HG02852 (cell line): ENCODE results near the gene TBL1X.

ENCODE experiments used
- ATAC-seq: cut with Tn5 transposase; IDR thresholded peaks from one replicate; pipeline ENCODE4 v1.9.1; 2021; ENCODE audit warnings: mild to moderate bottlenecking, moderate library complexity; ENCODE audit not compliant: unreplicated experiment

The TBL1X gene

DNA sequence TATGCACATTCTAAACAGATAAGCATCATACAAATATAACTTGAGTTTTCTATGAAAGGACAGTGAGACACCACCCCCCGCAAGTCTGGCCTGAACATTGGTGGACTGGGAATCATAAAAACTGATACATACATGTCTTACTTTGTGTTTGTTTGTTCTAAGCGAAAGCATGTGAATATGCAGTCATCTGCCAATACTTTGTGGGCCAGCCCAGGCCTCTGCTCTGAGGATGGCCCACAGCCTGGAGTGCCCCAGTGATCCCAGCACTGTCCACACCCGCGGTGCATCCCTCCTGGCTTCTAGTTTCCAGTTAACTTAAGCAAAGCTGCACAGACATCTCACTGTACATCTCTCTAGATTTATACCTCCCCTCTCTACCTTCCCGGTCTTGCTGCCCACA is 154.3 kb downstream of the TBL1X start:
- ATAC-seq: no peak

DNA sequence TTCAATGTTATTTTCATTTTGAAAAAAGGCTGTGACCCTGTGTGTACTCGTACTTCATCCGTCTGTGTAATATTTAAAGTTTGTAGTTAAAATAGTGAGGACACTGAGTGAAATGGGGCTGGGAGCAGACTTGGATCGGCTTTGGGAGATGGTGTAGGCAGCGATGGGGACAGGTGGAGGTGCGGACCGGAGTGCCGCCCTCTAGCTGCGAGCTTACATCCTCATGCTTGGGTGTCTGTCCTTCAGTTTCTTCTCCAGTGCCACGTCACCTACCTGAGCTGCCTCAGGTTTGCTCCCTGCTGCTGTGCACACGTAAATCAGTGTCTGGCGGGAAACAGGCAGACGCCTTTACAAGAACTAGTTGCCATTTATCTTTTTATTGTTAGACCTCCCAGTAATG is 154.7 kb downstream of the TBL1X start:
- no peak for ATAC-seq

DNA sequence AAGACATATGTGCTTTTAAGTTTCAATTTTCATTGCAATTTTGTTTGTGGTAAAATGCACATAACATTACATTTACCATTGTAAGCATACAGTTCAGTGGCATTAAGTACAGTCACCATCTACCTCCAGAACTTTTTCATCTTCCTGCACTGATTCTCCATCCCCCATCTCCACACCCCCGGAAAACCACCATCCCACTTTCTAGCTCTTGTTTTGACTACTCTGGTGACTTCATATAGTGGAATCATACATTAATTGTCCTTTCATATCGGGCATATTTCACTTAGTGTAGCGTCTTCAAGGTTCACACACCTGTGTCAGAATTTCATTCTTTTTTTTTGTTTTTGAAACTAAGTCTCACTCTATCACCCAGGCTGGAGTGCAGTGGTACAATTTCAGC is 157.3 kb downstream of the TBL1X start:
- no peak for ATAC-seq

DNA sequence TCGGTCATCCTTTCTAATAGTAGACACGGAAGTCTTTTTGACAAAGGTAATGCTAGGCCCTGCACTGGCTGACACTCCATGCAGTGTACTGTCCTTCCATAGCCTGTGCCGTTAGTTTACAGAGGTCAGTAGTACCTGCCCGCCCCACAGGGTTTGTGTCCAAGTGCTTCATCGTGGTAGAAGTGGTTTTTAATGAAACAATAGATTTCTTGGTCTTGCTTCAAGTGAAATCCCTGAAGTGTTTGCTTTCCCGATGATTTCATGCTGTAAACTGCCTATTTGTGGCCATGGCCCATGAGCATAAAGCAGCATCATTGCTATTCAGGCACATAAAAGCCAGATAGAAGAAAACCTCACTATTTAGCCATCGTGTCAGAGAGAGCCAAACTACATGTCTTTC is 161.5 kb downstream of the TBL1X start:
- ATAC-seq: no peak

DNA sequence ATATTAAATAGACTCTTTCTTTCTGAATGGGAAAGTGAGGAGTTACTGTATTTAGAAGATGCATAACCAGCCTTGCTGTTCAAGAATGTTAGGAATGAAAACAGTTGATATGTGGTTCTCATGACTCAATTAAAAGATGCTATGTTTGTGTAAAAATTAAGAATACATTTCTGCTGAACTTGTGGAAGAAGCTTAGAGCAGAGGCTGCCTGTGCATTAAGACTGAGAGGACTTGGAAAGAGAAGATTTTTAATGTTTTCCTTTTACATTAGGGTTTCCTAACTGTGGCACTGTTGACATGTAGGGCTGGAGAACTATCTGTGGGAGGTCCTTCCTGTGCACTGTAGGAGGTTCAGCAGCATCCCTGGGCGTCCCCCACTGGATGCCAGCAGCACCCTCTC is 163.1 kb downstream of the TBL1X start:
- no peak for ATAC-seq

DNA sequence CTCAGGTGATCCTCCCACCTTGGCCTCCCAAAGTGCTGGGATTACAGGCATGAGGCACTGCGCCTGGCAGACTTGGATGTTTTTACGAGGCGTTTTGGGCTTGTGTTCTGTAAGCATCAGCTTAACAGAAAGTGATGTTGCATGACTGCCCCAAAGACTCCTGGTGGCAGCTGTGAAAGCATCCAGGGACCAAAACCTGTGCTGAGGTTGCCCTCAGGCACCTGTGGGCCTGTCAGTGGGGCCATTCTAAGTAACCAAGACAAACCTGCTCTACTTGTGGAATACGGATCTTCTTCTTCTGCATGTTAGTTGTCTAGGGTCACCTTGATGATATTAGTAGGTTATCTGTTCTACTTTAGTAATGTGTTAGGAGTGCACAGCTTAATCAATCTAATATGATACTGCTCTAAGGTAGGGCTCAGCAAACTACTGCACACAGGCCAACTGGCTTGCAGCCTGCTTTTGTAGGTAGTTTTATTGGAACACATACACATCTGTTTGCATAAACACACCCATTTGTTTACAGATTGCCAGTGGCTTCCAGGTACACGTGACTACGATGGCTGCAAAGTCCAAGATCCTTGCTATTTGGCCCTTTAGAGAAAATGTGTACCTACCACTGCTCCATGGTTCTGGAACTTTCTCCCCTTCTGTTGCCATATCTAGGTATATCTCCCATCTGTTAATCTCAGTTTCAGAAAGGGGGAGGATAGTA is 164.1 kb downstream of the TBL1X start:
- no peak for ATAC-seq

DNA sequence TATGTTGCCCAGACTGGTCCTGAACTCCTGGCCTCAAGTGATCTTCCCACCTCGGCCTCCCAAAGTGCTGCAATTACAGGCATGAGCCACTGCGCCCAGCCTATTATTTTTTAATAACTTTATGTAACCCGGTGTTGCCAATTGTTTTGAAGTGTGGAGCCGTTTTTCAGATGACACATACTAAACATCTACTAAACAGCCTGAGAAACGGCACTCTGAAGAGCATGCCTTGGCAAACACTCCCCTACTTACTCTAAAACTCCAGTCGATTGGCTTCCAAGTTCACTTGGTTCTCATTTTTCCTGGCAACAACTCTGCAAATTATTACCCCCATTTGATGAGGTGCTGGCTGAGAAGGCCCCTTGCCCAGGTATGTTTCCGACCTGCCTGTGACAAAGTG is 169.7 kb downstream of the TBL1X start:
- ATAC-seq: no peak

DNA sequence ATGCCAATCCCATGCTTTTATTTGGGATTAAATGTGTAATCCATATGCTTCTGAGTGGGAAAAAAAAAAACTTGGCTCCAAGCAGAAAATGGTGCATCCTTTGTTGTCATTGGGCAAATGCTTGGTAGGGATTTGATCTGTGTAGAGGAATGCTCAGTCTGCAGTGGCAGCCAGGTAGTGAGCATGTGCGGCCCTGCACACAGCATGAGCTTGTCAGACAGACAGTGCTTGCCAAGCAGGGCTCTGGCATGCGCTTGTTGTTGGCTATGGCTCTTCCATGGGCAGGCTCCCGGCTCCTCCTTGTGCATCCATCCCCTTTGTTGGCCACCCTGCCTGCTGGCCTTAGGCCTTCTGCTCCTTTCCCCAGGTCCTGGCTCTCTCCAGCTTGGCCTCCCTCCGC is 170.5 kb downstream of the TBL1X start:
- no peak for ATAC-seq

DNA sequence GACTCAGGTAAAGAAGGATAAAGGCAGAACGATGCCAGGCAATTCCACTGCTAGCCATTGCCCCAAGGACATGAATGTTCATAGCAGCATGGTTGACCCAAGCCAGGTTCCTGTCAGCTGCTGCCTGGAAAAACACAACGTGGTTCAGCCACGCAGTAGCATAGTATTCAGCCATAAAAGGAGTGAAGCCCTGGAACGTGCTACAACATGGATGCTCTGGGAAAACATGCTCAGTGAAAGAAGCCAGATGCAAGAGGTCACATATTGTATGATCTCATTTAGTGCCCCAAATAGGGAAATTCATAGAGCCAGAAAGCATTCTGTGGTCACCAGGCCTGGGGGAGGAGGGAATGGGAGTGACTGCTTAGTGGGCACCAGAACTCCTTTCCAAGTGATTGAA is 170.9 kb downstream of the TBL1X start:
- no peak for ATAC-seq

DNA sequence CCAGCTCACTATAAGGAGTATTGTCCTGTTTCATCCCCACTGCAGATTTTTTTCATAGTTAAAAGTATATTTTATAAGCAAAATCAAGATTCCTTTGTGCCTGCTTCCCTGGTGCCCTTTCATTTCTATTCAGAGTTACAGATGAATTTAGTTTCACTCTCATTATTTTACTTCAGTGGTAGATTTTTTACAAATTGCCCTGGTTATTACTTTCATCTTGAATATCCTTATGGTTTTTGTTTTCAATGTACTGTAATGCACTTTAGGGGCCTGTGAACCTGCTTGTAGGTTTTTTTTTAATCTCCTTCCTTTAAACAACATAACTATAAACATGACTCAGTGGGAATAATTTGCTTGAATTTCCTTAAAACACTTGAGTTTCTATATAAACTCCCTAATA is 174.0 kb downstream of the TBL1X start:
- no peak for ATAC-seq

DNA sequence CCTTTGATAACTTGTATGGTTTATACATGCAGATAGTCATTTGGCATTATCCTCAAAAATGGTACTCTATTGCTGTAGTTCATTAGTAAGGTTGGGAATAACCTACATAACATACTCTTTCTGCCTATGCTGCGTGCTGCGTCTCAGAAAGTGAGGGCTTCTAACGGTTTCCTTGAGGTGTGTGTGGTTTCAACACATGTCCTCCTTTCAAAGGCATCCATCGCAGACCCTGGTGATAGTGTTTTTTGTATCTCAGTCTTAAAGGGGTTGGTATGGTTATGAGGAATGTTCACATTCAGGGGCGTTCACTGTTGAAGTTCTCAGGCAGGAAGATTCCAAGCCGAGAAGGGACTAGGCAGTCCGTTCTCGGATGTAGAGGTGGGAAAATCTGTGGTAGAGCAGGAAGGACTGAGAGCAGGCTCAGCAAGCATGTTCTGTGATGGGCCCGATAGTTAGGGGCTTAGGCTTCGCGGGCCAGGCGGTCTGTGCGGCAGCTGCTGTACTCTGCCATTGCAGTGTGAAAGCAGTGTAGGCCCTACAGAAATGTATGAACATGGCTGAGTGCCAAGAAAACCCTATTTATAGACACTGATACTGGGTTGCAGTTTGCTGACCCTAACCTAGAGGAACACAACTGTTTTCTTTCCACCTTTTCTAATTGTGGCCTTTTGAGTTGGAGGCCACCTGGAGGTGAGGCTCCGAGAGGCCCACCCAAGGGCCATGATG is 177.6 kb downstream of the TBL1X start:
- no peak for ATAC-seq

DNA sequence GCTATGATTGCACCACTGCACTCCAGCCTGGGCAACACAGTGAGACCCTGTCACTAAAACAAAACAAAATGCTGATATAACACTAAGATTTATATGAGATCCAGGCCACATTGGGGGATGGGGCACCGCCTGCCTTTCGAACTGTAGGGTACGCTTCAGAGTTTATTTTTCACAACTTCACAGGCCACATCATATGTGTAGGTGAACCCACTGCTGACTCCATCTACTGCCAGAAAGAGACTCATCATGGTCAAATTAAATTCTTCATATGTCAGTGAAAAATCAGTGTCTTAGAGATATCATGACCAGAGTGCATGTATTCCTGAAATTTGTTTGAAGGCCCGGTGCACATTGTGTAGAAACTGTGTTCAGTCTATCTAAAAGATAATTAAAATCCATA is 178.9 kb downstream of the TBL1X start:
- no peak for ATAC-seq

DNA sequence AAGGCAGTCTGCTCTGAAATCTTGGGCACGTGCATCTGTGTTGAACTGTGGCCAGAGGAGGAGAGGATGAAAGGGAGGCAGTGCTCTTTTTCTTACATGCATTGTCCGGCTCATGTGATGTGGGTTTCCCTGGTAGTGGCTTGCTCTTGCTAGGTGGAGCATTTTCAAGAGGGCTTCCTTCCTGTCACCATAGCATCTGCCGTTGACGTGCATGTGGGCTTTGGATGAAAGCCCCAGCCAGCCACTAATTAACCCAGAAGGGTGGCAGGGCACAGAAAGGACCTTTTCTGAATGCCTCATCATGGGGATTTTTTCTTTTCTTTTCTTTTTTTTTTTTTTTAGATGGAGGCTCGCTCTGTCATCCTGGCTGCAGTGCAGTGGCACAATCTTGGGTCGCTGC is 179.5 kb downstream of the TBL1X start:
- ATAC-seq: peak; percentile 75

DNA sequence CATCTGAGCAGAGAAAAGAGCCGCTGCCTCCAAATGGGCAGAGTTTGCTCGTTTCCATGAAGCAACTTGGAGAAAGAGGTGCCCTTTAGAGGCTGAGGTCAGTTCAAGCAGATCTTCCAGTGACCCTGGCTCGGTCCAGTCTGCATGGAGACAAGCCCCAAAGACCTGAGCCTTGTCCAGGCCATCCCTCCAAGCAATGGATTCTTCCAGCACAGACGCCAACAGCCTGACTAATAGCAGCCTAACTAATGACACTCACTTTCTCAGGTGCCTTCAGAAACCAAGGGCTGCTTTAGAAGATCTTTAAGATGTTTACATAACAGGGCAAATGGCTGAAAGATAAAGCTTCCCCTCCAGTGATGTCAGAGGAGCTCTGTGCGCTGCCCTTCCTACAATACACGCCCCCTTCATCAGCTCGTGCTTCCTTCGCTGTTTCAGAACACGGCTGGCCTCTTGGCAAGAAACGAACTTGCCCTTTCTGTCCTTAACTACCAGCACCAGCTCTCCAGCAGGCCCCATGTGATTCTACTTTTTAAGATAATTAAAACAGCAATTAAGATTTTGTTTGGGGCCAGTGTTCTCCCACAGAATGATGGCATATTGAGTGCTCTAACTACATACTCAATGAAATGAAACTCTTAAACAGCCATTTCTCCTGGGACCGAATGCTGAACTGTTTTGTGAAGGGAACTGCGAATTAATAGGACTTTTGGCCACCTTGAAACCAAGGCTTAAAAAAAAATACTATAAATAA is 181.8 kb downstream of the TBL1X start:
- no peak for ATAC-seq

DNA sequence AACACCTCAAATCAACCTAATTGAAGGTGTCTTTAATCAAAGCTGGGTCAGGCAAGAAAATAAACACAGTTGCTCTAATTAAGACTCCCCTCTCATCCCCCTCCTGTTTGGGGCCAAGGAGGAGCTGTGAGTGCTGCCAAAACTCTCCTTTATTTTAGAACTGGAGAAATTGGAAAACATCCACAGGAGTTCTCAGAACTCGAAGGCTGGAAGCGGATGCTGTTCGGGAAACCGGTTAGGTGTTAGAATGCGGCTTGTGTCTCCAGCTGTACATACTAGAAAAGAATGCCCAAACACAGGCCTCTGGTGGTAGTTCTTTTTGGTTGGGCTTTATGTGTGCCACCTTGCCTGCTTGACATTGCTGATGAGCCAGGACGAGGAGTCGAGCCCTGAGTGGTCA is 182.6 kb downstream of the TBL1X start:
- no peak for ATAC-seq

DNA sequence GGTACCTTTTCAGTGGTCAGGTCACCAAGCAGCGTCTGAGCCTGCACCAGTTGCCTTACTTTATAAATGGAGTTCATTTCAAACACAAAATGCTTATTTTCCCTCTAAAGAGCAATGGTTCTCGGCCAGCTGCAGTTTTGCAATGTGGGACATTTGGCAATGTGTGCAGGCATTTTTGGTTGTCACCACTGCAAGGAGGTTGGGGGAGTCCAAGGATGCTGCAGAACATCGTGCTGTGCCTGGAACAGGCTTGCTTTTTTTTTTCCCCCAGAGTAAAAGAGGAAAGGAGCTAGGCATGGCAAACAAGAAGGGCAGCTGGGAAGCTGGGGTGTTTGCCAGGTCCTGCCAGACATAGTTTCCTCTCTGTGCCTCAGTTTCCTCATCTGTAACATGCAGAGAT is 185.2 kb downstream of the TBL1X start:
- no peak for ATAC-seq

DNA sequence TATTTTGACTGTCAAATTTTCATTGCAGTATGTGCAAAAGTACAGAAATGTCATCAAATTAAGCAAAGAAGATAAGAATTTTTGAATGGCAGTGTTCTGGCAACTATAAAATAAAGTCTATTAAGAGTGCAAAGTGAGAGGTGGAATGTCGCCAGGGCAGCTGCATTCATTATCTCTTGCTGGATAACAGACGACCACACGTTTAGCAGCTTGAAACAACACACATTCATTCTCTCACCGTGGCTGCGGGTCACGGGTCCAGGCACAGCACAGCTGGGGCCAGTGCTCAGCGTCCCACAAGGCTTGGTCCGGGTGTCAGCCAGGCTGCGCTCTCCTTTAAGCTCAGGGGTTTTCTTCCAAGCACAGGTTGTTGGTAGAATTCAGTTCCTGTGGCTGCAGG is 186.9 kb downstream of the TBL1X start:
- no peak for ATAC-seq

DNA sequence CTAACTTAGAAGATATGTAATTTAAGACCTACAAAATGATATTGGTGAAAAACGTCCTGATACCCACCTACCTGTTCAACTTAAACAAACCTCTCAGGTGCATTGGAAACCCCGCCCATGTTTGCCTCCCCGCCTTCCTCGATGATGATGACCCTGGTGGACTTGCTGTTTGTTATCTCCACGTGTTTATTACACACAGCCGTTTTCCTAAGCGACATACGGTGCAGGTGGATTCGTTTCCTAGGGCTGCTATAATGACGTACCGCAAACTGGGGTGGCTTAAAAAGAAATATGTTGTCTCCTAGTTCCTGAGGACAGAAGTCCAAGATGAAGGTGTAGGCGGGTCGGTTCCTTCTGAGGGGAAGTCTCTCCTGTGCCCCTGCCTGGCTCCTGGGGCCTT is 190.1 kb downstream of the TBL1X start:
- ATAC-seq: no peak

DNA sequence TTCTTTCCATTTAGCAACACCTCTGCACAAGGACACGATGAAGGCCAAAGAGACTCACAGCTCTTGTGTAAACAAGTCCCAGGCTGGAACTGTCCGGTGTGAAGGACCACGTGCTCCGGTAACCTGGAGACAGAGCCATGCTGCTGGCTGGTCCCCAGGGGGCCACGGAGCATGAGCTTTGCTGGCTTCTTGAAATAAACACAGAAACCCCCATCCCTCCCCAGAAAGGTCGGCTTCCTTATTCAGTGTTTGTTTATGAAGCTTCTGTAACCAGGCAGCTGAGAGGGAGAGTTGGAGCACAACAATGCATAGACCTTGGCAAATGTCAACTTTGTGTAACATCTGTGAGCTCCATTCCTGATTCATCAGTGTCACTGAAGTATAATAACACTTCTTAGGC is 191.4 kb downstream of the TBL1X start:
- no peak for ATAC-seq

DNA sequence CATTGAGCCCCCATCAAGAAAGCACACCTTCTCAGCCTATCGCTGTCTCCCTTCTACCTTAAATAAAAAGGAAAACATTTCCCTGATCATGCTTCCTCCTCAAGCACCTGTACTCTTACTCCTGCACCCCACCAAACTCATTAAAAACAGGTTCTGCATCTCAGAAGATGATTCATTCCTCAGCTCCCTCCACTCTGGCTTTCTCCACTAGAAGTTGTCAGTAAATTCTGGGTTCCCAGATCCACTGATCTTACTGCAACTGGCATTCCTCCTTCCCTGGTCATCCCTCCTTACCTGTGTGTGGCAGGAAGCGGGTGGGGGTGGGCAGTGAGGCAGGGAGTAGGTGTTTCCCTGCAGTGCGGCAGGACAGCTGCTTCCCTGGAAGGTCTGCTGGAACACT is 192.0 kb downstream of the TBL1X start:
- no peak for ATAC-seq

DNA sequence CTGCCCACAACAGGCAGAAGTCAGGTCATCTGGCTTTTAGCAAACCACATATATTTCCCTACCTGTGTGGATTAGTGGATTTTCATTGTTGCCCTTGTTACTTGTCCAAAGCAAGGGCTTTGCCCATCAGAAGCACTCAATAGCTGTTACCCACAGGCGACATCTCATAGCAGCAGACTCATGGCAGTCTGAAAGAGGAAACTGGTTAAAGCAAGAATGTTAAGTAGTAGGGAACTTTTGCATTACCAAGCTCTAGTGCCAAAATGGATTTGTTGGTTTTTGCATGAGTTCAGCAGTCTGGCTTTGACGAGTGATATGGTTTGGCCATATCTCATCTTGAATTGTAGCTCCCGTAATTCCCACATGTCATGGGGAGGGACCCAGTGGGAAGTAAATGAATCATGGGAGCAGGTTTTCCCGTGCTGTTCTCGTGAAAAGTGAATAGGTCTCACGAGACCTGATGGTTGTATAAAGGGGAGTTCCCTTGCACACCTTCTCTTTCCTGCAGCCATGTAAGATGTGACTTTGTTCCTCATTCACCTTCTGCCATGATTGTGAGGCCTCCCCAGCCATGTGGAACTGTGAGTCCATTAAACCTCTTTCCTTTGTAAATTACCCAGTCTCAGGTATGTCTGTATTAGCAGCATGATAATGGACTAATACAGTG is 192.9 kb downstream of the TBL1X start:
- no peak for ATAC-seq

DNA sequence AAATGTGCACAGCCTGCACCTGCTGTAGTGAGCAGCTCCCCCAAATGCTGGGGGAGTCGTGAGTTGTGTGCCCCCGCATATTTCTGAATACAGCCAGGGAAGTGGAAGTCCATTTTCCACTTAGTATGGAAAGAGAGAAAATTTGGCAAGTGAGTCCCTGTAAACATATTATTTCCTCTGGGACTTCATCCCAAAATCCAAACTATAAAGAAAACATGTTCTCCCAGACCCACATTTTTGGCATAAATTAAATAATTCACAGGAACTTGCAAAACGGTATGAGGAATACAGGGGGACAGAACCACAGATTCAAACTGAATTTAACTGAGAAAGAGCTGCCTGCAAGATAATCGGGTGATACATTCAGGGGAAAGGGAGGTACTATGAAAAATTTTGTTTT is 193.6 kb downstream of the TBL1X start:
- ATAC-seq: no peak
